ENCODE measurements around the gene LYPD6. TPM values are rescaled to one million over a fixed set of nuclear protein-coding genes. Genes with fewer than 3 reads are reported as not detected.

The LYPD6 gene
- total RNA-seq, 3 donors from 2014 or later = 0.16 to 17.7 (median 3.9) TPM

- Histone ChIP-seq H3K36me3 (no peaks in the 10 kb centered on the region), H3K9me3 (no peaks in the 10 kb centered on the region), H3K4me3 (no peak overlapping the region), H3K27me3 (no peaks in the 10 kb centered on the region), H3K4me1 (no peaks in the 10 kb centered on the region), H3K27ac (no peak overlapping the region)
- intact Hi-C loops (cut with DNase I; ENCODE audit: low total_unique reads) = no loop called here
- DNase-seq (ENCODE audit: low spot score in 2 of 2) = no peak
- no peak for TF ChIP-seq CTCF (IDR thresholded peaks at IDR 0.05)
- no peak for TF ChIP-seq POLR2AphosphoS5 (IDR thresholded peaks at IDR 0.05)
- no peak for TF ChIP-seq POLR2A (IDR thresholded peaks at IDR 0.05)
These were observed 57.0 kb downstream of the LYPD6 start for GRCh38 chr2:149387411-149387810.

- H3K27me3 ChIP-seq = no peaks in the 10 kb centered on the region
- no peak overlapping the region for H3K4me3 ChIP-seq
- no peak for TF ChIP-seq CTCF (IDR thresholded peaks at IDR 0.05)
- no peak for TF ChIP-seq POLR2A (IDR thresholded peaks at IDR 0.05)
- TF ChIP-seq POLR2AphosphoS5 (IDR thresholded peaks at IDR 0.05) = no peak
- H3K9me3 ChIP-seq = no peaks in the 10 kb centered on the region
- no peaks in the 10 kb centered on the region for H3K36me3 ChIP-seq
- no peak for DNase-seq (ENCODE audit: low spot score in 2 of 2)
- intact Hi-C loops (cut with DNase I; ENCODE audit: low total_unique reads) = no loop called here
- H3K27ac ChIP-seq = no peak overlapping the region
- no peaks in the 10 kb centered on the region for H3K4me1 ChIP-seq
These were observed 57.9 kb downstream of the LYPD6 start for GRCh38 chr2:149388120-149388816.

GRCh38 chr2:149389506-149390167 is 59.2 kb downstream of the LYPD6 start:
- DNase-seq (ENCODE audit: low spot score in 2 of 2) = no peak
- H3K4me1 ChIP-seq = no peaks in the 10 kb centered on the region
- no peak for TF ChIP-seq POLR2A (IDR thresholded peaks at IDR 0.05)
- no peak for TF ChIP-seq CTCF (IDR thresholded peaks at IDR 0.05)
- TF ChIP-seq POLR2AphosphoS5 (IDR thresholded peaks at IDR 0.05) = no peak
- no peaks in the 10 kb centered on the region for H3K36me3 ChIP-seq
- no peaks in the 10 kb centered on the region for H3K9me3 ChIP-seq
- H3K4me3 ChIP-seq = no peak overlapping the region
- intact Hi-C loops (cut with DNase I; ENCODE audit: low total_unique reads) = no loop called here
- no peaks in the 10 kb centered on the region for H3K27me3 ChIP-seq
- no peak overlapping the region for H3K27ac ChIP-seq

DNA sequence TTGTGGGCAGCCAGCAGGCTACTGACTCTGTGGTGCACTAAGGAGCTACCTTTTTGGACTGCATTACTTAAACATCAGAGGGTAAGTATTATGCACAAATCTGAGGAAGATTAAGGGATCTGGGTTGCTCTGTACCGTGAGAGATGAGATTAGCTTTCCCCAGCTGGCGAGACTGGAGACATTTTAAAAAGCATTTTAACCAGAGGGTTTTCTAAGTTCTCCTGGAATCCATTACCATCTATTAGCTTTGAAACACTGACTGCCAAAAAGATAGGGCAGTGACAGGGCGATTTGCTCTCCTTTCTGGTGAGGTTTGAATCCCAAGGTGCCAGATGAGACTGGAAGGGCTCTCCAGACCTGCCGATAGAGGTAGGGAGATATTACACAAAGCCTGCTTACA is 63.2 kb downstream of the LYPD6 start:
- Histone ChIP-seq H3K9me3 (no peaks in the 10 kb centered on the region), H3K27ac (no peak overlapping the region), H3K4me3 (no peak overlapping the region), H3K27me3 (no peaks in the 10 kb centered on the region), H3K36me3 (no peaks in the 10 kb centered on the region), H3K4me1 (no peaks in the 10 kb centered on the region)
- no peak for DNase-seq (ENCODE audit: low spot score in 2 of 2)
- intact Hi-C loops (cut with DNase I; ENCODE audit: low total_unique reads) = no loop called here
- TF ChIP-seq POLR2A (IDR thresholded peaks at IDR 0.05) (no peak), CTCF (IDR thresholded peaks at IDR 0.05) (no peak), POLR2AphosphoS5 (IDR thresholded peaks at IDR 0.05) (no peak)

DNA sequence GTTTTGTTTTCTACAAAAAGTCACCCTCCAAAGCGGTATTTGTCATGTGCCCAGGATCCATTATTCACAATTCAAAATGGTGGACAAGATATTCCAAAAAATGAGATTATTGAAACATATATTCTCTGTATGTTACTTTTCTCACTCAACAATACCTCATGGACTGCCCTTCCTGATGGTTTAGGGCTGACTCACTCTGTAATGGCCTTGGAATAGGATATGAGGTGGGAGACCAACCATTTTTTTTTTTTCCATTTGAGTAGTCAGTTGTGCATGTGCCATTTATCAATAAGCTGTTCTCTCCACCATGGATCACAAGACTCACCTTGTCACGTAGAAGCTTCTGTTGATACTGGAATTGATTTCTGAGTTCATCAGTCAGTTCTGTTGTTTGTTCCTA is 64.5 kb downstream of the LYPD6 start:
- no peaks in the 10 kb centered on the region for H3K36me3 ChIP-seq
- DNase-seq (ENCODE audit: low spot score in 2 of 2) = no peak
- H3K27ac ChIP-seq = no peak overlapping the region
- no peaks in the 10 kb centered on the region for H3K27me3 ChIP-seq
- H3K9me3 ChIP-seq = no peaks in the 10 kb centered on the region
- H3K4me1 ChIP-seq = no peaks in the 10 kb centered on the region
- H3K4me3 ChIP-seq = no peak overlapping the region
- intact Hi-C loops (cut with DNase I; ENCODE audit: low total_unique reads) = no loop called here
- TF ChIP-seq CTCF (IDR thresholded peaks at IDR 0.05) (no peak), POLR2A (IDR thresholded peaks at IDR 0.05) (no peak), POLR2AphosphoS5 (IDR thresholded peaks at IDR 0.05) (no peak)
